H1 (cell line): ENCODE measurements around the gene COL4A2. TPM values are rescaled to one million over a fixed set of nuclear protein-coding genes. Genes with fewer than 3 reads are reported as not detected.

Experiments
- CTCF ChIA-PET: fragments of 300-600 bp; sonication (Branson Sonifier 250); formaldehyde crosslinking; loops from one replicate; lab custom pipeline; 2021; ENCODE audit not compliant: partially characterized antibody; lab: Charles Lee
- POLR2A ChIA-PET: fragments of 300-600 bp; sonication (Branson Sonifier 250); formaldehyde crosslinking; loops from one replicate; lab custom pipeline; 2021; ENCODE audit warnings: inconsistent platforms; ENCODE audit not compliant: partially characterized antibody; lab: Charles Lee
- DNase-seq, 2 experiments: peaks; one replicate each; pipeline versions ENCODE4 v3.0.0 to v3.0.0-alpha.2; 2010 to 2022; ENCODE audit warnings: low spot score in 2 of 2, low read depth in 1 of 2, mixed read lengths in 1 of 2
- FAIRE-seq: peaks from 2 replicates; lab custom pipeline; 2011; peaks lifted over from hg19 to GRCh38; lab: Jason Lieb, UNC
- H2AFZ ChIP-seq: 2 replicates; pipeline ENCODE4 v1.8.1; 2012; ENCODE audit warnings: low read length, inconsistent platforms
- H2AK5ac ChIP-seq: 2 replicates; pipeline ENCODE4 v1.6.1; 2013; ENCODE audit warnings: low read depth, low read length
- H2BK120ac ChIP-seq: replicated peaks from 2 replicates; pipeline ENCODE3; 2013; ENCODE audit warnings: low read depth, low read length, inconsistent platforms
- H2BK12ac ChIP-seq: 2 replicates; pipeline ENCODE4 v1.6.1; 2013; ENCODE audit warnings: low read depth, low read length
- H2BK15ac ChIP-seq: 2 replicates; pipeline ENCODE4 v1.6.1; 2013; ENCODE audit warnings: low read length
- H2BK20ac ChIP-seq: 2 replicates; pipeline ENCODE4 v1.6.1; 2013; ENCODE audit warnings: low read length
- H2BK5ac ChIP-seq: 2 replicates; pipeline ENCODE4 v1.6.1; 2013; ENCODE audit warnings: low read depth, low read length
- H3K14ac ChIP-seq: 2 replicates; pipeline ENCODE4 v1.6.1; 2013; ENCODE audit warnings: inconsistent platforms; ENCODE audit not compliant: insufficient read length
- H3K18ac ChIP-seq: 2 replicates; pipeline ENCODE4 v1.6.1; 2013; ENCODE audit warnings: low read length; ENCODE audit errors: extremely low read depth
- H3K23ac ChIP-seq: 2 replicates; pipeline ENCODE4 v1.6.1; 2013; ENCODE audit warnings: inconsistent platforms; ENCODE audit not compliant: insufficient read length
- H3K23me2 ChIP-seq: 2 replicates; pipeline ENCODE4 v1.6.1; 2013; ENCODE audit warnings: low read depth, low read length
- H3K27ac ChIP-seq: 2 replicates; pipeline ENCODE4 v1.6.1; 2011; ENCODE audit warnings: low read depth, low read length, inconsistent platforms
- H3K27me3 ChIP-seq, 4 experiments: replicated peaks in 1 of 4; 1 replicate in 1 of 4; 2 replicates in 3 of 4; pipeline versions ENCODE4 v1.6.1 to v1.8.1; 2011 to 2013; ENCODE audit warnings: low read length in 3 of 4, mild to moderate bottlenecking in 3 of 4, inconsistent platforms in 2 of 4, mixed read lengths in 2 of 4, moderate library complexity in 1 of 4; ENCODE audit not compliant: control insufficient read depth in 3 of 4, insufficient read depth in 3 of 4; ENCODE audit errors: extremely low read depth in 1 of 4
- H3K36me3 ChIP-seq, 4 experiments: 2 replicates each; pipeline versions ENCODE4 v1.6.1 to v1.8.1; 2011 to 2013; ENCODE audit warnings: mild to moderate bottlenecking in 4 of 4, low read length in 3 of 4, moderate library complexity in 2 of 4, control low read depth in 1 of 4, inconsistent platforms in 1 of 4; ENCODE audit not compliant: insufficient read depth in 4 of 4, control insufficient read depth in 2 of 4
- H3K4ac ChIP-seq: replicated peaks from 2 replicates; pipeline ENCODE3; 2013; ENCODE audit warnings: low read length, low read depth, mixed read lengths, inconsistent platforms; ENCODE audit not compliant: insufficient read length
- H3K4me1 ChIP-seq, 4 experiments: replicated peaks in 1 of 4; 1 replicate in 1 of 4; 2 replicates in 3 of 4; pipeline versions ENCODE4 v1.6.1 to v1.8.1; 2011 to 2013; ENCODE audit warnings: low read length in 3 of 4, inconsistent platforms in 2 of 4, mixed read lengths in 1 of 4; ENCODE audit not compliant: insufficient read depth in 4 of 4, control insufficient read depth in 3 of 4
- H3K4me2 ChIP-seq, 2 experiments: 2 replicates each; pipeline versions ENCODE4 v1.6.1 to v1.8.1; 2011 to 2013; ENCODE audit warnings: low read depth in 2 of 2, low read length in 2 of 2, control low read depth in 1 of 2, inconsistent platforms in 1 of 2, mild to moderate bottlenecking in 1 of 2; ENCODE audit not compliant: insufficient read depth in 1 of 2
- H3K4me3 ChIP-seq, 4 experiments: fragments of 200-600, 300-600 bp in 1 of 4; sonication (generic), shearing (Covaris generic), sonication (Bioruptor Twin) in 1 of 4; 2 replicates each; pipeline versions ENCODE4 v1.5.1 to v1.8.1; 2011 to 2016; ENCODE audit warnings: low read length in 4 of 4, low read depth in 3 of 4, control low read depth in 2 of 4, inconsistent platforms in 2 of 4, mild to moderate bottlenecking in 2 of 4, mixed read lengths in 1 of 4, moderate library complexity in 1 of 4; ENCODE audit not compliant: insufficient read depth in 2 of 4; ENCODE audit errors: extremely low read depth in 1 of 4
- H3K56ac ChIP-seq: replicated peaks from 2 replicates; pipeline ENCODE3; 2013; ENCODE audit warnings: low read depth, mild to moderate bottlenecking, mixed read lengths, low read length, inconsistent platforms; ENCODE audit not compliant: insufficient read length
- H3K79me1 ChIP-seq: 2 replicates; pipeline ENCODE4 v1.6.1; 2013; ENCODE audit warnings: low read depth, low read length, control low read depth
- H3K79me2 ChIP-seq, 2 experiments: 2 replicates each; pipeline versions ENCODE4 v1.6.1 to v1.8.1; 2012 to 2013; ENCODE audit warnings: low read length in 2 of 2, mild to moderate bottlenecking in 2 of 2, inconsistent platforms in 1 of 2; ENCODE audit not compliant: insufficient read depth in 2 of 2, control insufficient read depth in 1 of 2
- H3K9ac ChIP-seq, 4 experiments: replicated peaks in 1 of 4; 1 replicate in 1 of 4; 2 replicates in 3 of 4; pipeline versions ENCODE4 v1.6.1 to v1.8.1; 2011 to 2013; ENCODE audit warnings: low read depth in 3 of 4, low read length in 3 of 4, control low read depth in 2 of 4, mild to moderate bottlenecking in 2 of 4, moderate library complexity in 2 of 4, inconsistent platforms in 1 of 4; ENCODE audit errors: extremely low read depth in 1 of 4
- H3K9me3 ChIP-seq, 2 experiments: 2 replicates each; pipeline versions ENCODE4 v1.6.1 to v1.8.1; 2012 to 2013; ENCODE audit warnings: mild to moderate bottlenecking in 2 of 2, moderate library complexity in 2 of 2, control low read depth in 1 of 2, inconsistent platforms in 1 of 2, low read depth in 1 of 2, low read length in 1 of 2, mixed read lengths in 1 of 2; ENCODE audit not compliant: insufficient read depth in 2 of 2
- H4K20me1 ChIP-seq, 2 experiments: replicated peaks in 1 of 2; 2 replicates each; pipeline versions ENCODE3 to v1.8.1; 2011 to 2013; ENCODE audit warnings: inconsistent platforms in 2 of 2, low read length in 2 of 2, mild to moderate bottlenecking in 1 of 2; ENCODE audit not compliant: insufficient read depth in 2 of 2, control insufficient read depth in 1 of 2
- H4K5ac ChIP-seq: 2 replicates; pipeline ENCODE4 v1.6.1; 2013; ENCODE audit warnings: low read length, low read depth, mixed read lengths, inconsistent platforms; ENCODE audit not compliant: insufficient read length
- H4K8ac ChIP-seq: 2 replicates; pipeline ENCODE4 v1.8.0; 2013; ENCODE audit warnings: mild to moderate bottlenecking, moderate library complexity, low read length, inconsistent platforms; ENCODE audit not compliant: insufficient read depth; ENCODE audit errors: extremely low read depth
- H4K91ac ChIP-seq: replicated peaks from 2 replicates; pipeline ENCODE3; 2013; ENCODE audit warnings: low read length, mixed read lengths, inconsistent platforms; ENCODE audit not compliant: insufficient read length
- EGR1 ChIP-seq: IDR thresholded peaks from 2 replicates; pipeline ENCODE4 v1.6.1; 2011; ENCODE audit warnings: low read depth, low read length, borderline replicate concordance
- GABPA ChIP-seq: IDR thresholded peaks from 2 replicates; pipeline ENCODE4 v1.6.1; 2011; ENCODE audit warnings: mild to moderate bottlenecking, low read length, moderate library complexity, borderline replicate concordance; ENCODE audit not compliant: insufficient read depth
- GTF2F1 ChIP-seq: IDR thresholded peaks from 2 replicates; pipeline ENCODE4 v1.6.1; 2012; ENCODE audit warnings: low read depth, low read length, improper control_type of control experiment, borderline replicate concordance
- KDM4A ChIP-seq: IDR thresholded peaks from one replicate; pipeline ENCODE4 v1.7.1; 2012; ENCODE audit warnings: low read depth, mild to moderate bottlenecking, moderate library complexity, low read length, inconsistent platforms; ENCODE audit not compliant: severe bottlenecking
- NRF1 ChIP-seq: IDR thresholded peaks from 2 replicates; pipeline ENCODE4 v1.6.1; 2011; ENCODE audit warnings: mild to moderate bottlenecking, low read depth, low read length, improper control_type of control experiment
- POU5F1 ChIP-seq: IDR thresholded peaks from 2 replicates; pipeline ENCODE4 v1.6.1; 2011; ENCODE audit warnings: low read depth, mild to moderate bottlenecking, low read length, moderate library complexity
- RXRA ChIP-seq: IDR thresholded peaks from 2 replicates; pipeline ENCODE4 v1.6.1; 2011; ENCODE audit warnings: low read depth, mild to moderate bottlenecking, low read length, moderate library complexity; ENCODE audit not compliant: insufficient read depth
- SIRT6 ChIP-seq: IDR thresholded peaks from one replicate; pipeline ENCODE4 v1.7.1; 2012; ENCODE audit warnings: low read length, inconsistent platforms
- SP1 ChIP-seq: IDR thresholded peaks from 2 replicates; pipeline ENCODE4 v1.6.1; 2011; ENCODE audit warnings: low read depth, low read length
- SP4 ChIP-seq: IDR thresholded peaks from 2 replicates; pipeline ENCODE4 v1.6.1; 2012; ENCODE audit warnings: low read length, inconsistent platforms
- TAF1 ChIP-seq: IDR thresholded peaks from 2 replicates; pipeline ENCODE4 v1.6.1; 2011; ENCODE audit warnings: mild to moderate bottlenecking, low read depth, low read length
- TCF12 ChIP-seq: IDR thresholded peaks from 2 replicates; pipeline ENCODE4 v1.6.1; 2011; ENCODE audit warnings: low read depth, mild to moderate bottlenecking, low read length
- ZNF274 ChIP-seq: IDR thresholded peaks from 2 replicates; pipeline ENCODE4 v1.7.0; 2012; ENCODE audit warnings: low read length, borderline replicate concordance; ENCODE audit errors: extremely low read depth
- WGBS, 2 experiments: shearing (Covaris generic) in 1 of 2; methylation state at CpG; one replicate each; pipeline versions ENCODE4 v1.1.6 to v1.1.7; 2013 to 2015; ENCODE audit warnings: low lambda C conversion rate in 2 of 2, mixed read lengths in 2 of 2, inconsistent platforms in 1 of 2, low coverage in 1 of 2, missing lambda C conversion rate in 1 of 2; ENCODE audit not compliant: insufficient replicate concordance in 2 of 2, insufficient coverage in 1 of 2, insufficient read length in 1 of 2; ENCODE audit errors: extremely low coverage in 1 of 2, missing lambda C conversion rate in 1 of 2; 5-methylcytosine and 5-hydroxymethylcytosine counted together
- polyA plus RNA-seq, 7 experiments: library from polyadenylated mRNA; depleted of rRNA in 3 of 7; stranded (reverse) in 5 of 7; unstranded in 2 of 7; fragments of >200 nt in 5 of 7; fragments of 200-250 nt in 2 of 7; gene quantifications; 1 replicate in 5 of 7; 2 replicates in 1 of 7; 4 replicates in 1 of 7; pipeline versions ENCODE4 v1.2.1 to v1.2.3, GENCODE V29; 2011 to 2013; ENCODE audit warnings: missing spikeins in 2 of 7, mixed read lengths in 2 of 7
- total RNA-seq: library from RNA; stranded (reverse); fragmentation: NEBNext Ultra II Directional; extraction: Animal tissue kit (Norgen Biotek cat#: 25700); gene quantifications from 2 replicates; pipeline ENCODE4 v1.2.1, GENCODE V29; 2021

COL4A2 gene
- total and polyA plus RNA-seq, 2 of the 8 experiments (the other 6 are each of a cell fraction or from before 2014, with no cell fraction given): 80.4 to 87.3 TPM

DNA sequence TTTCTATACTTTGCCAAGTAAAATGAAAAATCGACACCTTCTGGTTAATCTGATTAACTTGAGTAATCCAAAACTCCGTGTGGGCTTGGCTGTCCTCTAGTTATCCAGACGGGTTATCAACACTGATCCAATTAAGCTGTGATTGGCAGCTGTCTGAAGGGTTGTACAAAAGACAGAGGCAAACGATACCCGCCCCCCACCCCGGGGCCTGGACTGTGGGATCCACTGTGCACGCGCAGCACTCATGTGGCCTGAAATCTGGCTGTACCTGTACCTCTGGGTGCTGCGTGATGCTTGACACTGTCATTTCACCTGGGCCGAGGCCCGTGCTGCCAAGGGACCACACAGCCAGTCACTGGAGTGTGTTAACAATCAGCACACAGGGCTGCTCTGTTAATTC lies 53.5 kb downstream of the COL4A2 start:
- no peaks in the 10 kb centered on the region for H4K20me1 ChIP-seq
- FAIRE-seq: no peak
- no peak overlapping the region for H3K18ac ChIP-seq
- CTCF ChIA-PET: interaction anchor here (0.7 to 5.1 kb wide), 10 partner anchors 9 to 121 kb away, joined by 3 to 36 read pairs (median 4); no protein-coding TSS in a partner anchor
- no peak overlapping the region; the same call in 1 of the 2 replicates for H4K8ac ChIP-seq
- no peak overlapping the region for H3K23ac ChIP-seq
- H2AK5ac ChIP-seq: no peak overlapping the region
- no peak overlapping the region for H2BK15ac ChIP-seq
- H4K91ac ChIP-seq: no peak overlapping the region
- H3K27me3 ChIP-seq: no peaks in the 10 kb centered on the region
- DNase-seq: no peak
- POLR2A ChIA-PET: interaction anchor here (1.0 to 1.2 kb wide), 2 partner anchors 54 to 133 kb away, joined by 3 read pairs; no protein-coding TSS in a partner anchor
- H3K4me2 ChIP-seq: no peak overlapping the region
- no peaks in the 10 kb centered on the region for H3K9me3 ChIP-seq
- no peaks in the 10 kb centered on the region; a peak in 1 of 4 replicates for H3K79me2 ChIP-seq
- H3K27ac ChIP-seq: no peak overlapping the region; the same call in 1 of the 2 replicates
- no peak overlapping the region for H3K14ac ChIP-seq
- no peak overlapping the region for H3K4ac ChIP-seq
- H2BK20ac ChIP-seq: no peak overlapping the region
- H3K36me3 ChIP-seq: peaks cover 0 to 4% (median 1%) of the 10 kb centered on the region in 4 experiments; a peak in 3 of 8 replicates
- H2BK5ac ChIP-seq: no peak overlapping the region
- H4K5ac ChIP-seq: no peak overlapping the region
- H3K4me3 ChIP-seq: no peak overlapping the region
- H3K9ac ChIP-seq: no peak overlapping the region
- H3K79me1 ChIP-seq: no peaks in the 10 kb centered on the region; the same call in 1 of the 2 replicates
- H2AFZ ChIP-seq: no peak overlapping the region
- no peak overlapping the region for H2BK120ac ChIP-seq
- 91% methylated on average over 11 of the region's 11 CpGs; no CpG with 5 or more reads in 1 of the 2 experiments for WGBS, 2 experiments
- no peak overlapping the region for H3K56ac ChIP-seq
- no peaks in the 10 kb centered on the region for H3K23me2 ChIP-seq
- H2BK12ac ChIP-seq: no peak overlapping the region
- peaks cover 0 to 2% (median 1%) of the 10 kb centered on the region in 4 experiments; a peak in 3 of 7 replicates for H3K4me1 ChIP-seq
- no peak for TF ChIP-seq RXRA
- TF ChIP-seq GABPA: no peak
- TF ChIP-seq GTF2F1: no peak
- TF ChIP-seq POU5F1: no peak
- TF ChIP-seq SP4: no peak
- TF ChIP-seq KDM4A: no peak
- TF ChIP-seq ZNF274: no peak
- no peak for TF ChIP-seq SP1
- no peak for TF ChIP-seq SIRT6
- no peak for TF ChIP-seq TCF12
- TF ChIP-seq EGR1: no peak
- TF ChIP-seq TAF1: no peak
- TF ChIP-seq NRF1: no peak
